Measurements from ENCODE around the gene CIAO3. TPM values are rescaled to one million over a fixed set of nuclear protein-coding genes. Genes with fewer than 3 reads are reported as not detected.

The CIAO3 gene
- total and polyA plus RNA-seq, 8 donors, result 11.1 to 72.9 (median 16.3) TPM

- WGBS, 2 donors, result 68 to 70% methylated on average over 26 of the region's 26 CpGs
- no peaks in the 10 kb centered on the region for H3K27me3 ChIP-seq
- peak overlapping the region in 2 of 4 donors; percentile 44 to 51 for H3K27ac ChIP-seq
- no peak for FAIRE-seq
- no peaks in the 10 kb centered on the region for H3K9me3 ChIP-seq
- ATAC-seq, result no peak
- peak overlapping the region; percentile 56 to 95 (median 66) for H3K4me3 ChIP-seq
- intact Hi-C loops (cut with DNase I), result no loop called here
- TF ChIP-seq CTCF (IDR thresholded peaks at IDR 0.05), result no peak
- no peak for DNase-seq
- no peaks in the 10 kb centered on the region for H3K36me3 ChIP-seq
- peaks cover 4 to 18% (median 17%) of the 10 kb centered on the region in 3 donors for H3K4me1 ChIP-seq
These were observed 51.5 kb downstream of the CIAO3 start for GRCh38 chr16:689175-689897.

- Histone ChIP-seq H3K4me3 (no peak overlapping the region), H3K27ac (no peak overlapping the region), H3K27me3 (no peaks in the 10 kb centered on the region), H3K36me3 (peaks cover 0 to 5% (median 2%) of the 10 kb centered on the region in 3 donors), H3K9me3 (no peaks in the 10 kb centered on the region), H3K4me1 (peaks cover 4 to 26% (median 21%) of the 10 kb centered on the region in 3 donors)
- DNase-seq (no peak), FAIRE-seq (no peak), ATAC-seq (no peak)
- intact Hi-C loops (cut with DNase I), result no loop called here
- 90 to 95% methylated on average over 19 of the region's 19 CpGs for WGBS, 2 donors
- no peak for TF ChIP-seq CTCF (IDR thresholded peaks at IDR 0.05)
These were observed 53.3 kb downstream of the CIAO3 start for GRCh38 chr16:687499-687898.

- DNase-seq, result peak in 2 of 6 donors; percentile 36 to 80
- no peak for ATAC-seq
- Histone ChIP-seq H3K36me3 (peaks cover 0 to 13% (median 10%) of the 10 kb centered on the region in 3 donors), H3K4me1 (peaks cover 6 to 29% (median 27%) of the 10 kb centered on the region in 3 donors), H3K9me3 (no peaks in the 10 kb centered on the region), H3K4me3 (no peak overlapping the region), H3K27me3 (no peaks in the 10 kb centered on the region), H3K27ac (no peak overlapping the region)
- intact Hi-C loops (cut with DNase I), result no loop called here
- FAIRE-seq, result no peak
- TF ChIP-seq CTCF (IDR thresholded peaks at IDR 0.05), result no peak
- 88 to 91% methylated on average over 51 of the region's 51 CpGs for WGBS, 2 donors
These were observed 54.1 kb downstream of the CIAO3 start for GRCh38 chr16:686459-687260.

GRCh38 chr16:685967-686366 lies 54.8 kb downstream of the CIAO3 start:
- DNase-seq, result peak in 4 of 6 donors; percentile 52 to 86 (median 76)
- peak in 3 of 4 donors; percentile 17 to 30 (median 20) for TF ChIP-seq CTCF (IDR thresholded peaks at IDR 0.05)
- Histone ChIP-seq H3K4me3 (no peak overlapping the region), H3K36me3 (peaks cover 0 to 14% (median 13%) of the 10 kb centered on the region in 3 donors), H3K4me1 (peaks cover 13 to 36% (median 33%) of the 10 kb centered on the region in 3 donors), H3K27me3 (no peaks in the 10 kb centered on the region), H3K27ac (no peak overlapping the region), H3K9me3 (no peaks in the 10 kb centered on the region)
- no peak for ATAC-seq
- FAIRE-seq, result no peak
- intact Hi-C loops (cut with DNase I), result no loop called here
- 52 to 64% methylated on average over 10 of the region's 10 CpGs for WGBS, 2 donors

All from pancreas (tissue), 10 donors.